Anterior cingulate cortex (tissue), 58 donors: ENCODE results near the gene DIP2C.
"Not testable (repeated sequence)": the region's sequence is repeated elsewhere in the genome, so short reads cannot be mapped to it uniquely, and the experiment has no call there.

Experiments used
- DNase-seq, 58 donors: peaks; one replicate each; lab custom pipeline; 2025; lab: John Stamatoyannopoulos, UW

DIP2C gene

DNA sequence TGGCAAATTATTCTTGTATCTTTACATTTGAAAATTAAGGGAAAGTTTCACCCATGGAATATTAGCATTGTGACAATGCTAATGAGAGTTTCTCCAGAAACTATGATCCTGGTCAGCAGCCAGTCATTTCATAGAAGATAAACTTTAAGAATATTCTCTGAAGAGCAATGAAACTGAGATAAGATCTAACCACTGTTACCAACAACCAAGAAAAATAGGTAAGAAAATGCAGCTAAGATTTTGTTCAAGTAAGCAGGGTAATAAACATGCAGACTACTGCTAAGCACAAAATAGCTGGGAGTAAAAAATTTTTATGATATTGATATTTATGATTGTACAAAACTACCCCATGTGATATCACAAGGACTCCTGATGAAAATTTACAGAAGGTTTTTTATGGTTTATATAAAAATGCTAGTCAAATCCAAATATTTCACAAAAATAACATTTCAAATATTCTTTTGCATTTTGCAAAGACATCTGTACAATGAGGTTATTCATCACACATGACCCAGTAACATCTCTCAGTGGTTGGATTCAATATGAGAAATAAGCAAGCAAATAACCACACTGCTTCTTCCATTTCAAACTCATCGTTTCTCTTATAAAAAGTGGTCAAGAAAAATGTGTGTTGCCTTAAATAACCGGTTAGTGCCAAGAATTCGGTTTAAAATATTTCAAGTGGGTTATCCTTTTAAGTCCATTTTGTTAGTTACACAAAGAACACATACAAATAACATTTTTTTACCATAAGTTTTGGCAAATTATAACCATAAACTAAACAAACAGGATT is 251.6 kb downstream of the DIP2C start:
- DNase-seq = no peak

DNA sequence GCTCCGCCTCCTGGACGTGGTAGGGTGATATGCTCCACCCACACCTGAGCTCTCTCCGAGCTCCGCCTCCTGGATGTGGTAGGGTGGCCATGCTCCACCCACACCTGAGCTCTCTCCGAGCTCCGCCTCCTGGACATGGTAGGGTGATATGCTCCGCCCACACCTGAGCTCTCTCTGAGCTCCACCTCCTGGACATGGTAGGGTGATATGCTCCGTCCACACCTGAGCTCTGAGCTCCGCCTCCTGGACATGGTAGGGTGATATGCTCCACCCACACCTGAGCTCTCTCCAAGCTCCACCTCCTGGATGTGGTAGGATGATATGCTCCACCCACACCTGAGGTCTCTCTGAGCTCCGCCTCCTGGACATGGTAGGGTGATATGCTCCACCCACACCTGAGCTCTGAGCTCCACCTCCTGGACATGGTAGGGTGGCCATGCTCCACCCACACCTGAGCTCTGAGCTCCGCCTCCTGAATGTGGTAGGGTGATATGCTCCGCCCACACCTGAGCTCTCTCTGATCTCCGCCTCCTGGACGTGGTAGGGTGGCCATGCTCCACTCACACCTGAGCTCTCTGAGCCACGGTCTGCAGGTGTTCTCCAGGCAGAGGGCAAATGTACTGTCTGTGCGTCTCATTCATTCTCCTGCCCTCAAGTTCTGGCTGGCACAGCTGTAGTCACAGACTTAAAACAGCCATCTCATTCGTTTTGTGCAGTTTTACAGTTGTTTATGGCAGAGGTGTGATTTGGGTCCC is 252.4 kb downstream of the DIP2C start:
- DNase-seq = no peak

DNA sequence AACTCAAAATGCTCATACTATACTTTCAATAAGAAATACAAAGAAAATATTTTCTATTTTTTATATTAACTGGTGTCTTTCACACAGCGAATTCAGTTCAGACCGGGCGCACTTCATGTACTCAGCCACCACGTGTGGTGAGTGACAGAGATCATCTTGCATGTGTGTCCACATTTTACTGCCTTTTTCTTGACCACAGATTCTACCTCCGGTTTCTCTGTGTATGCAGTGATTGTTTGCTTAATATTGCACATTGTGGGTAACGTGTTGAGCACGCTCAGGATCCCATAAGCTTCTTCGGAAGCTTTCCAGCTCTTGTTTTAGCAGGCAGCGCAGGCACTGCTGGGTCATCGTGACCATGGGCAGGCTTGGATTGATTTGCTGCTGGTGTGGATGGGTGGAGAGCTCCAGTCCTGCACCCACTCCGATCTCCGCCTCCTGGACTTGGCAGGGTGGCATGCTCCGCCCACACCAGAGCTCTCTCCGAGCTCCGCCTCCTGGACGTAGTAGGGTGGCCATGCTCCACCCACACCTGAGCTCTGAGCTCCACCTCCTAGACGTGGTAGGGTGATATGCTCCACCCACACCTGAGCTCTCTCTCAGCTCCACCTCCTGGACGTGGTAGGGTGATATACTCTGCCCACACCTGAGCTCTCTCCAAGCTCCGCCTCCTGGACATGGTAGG is 253.3 kb downstream of the DIP2C start:
- DNase-seq = no peak

DNA sequence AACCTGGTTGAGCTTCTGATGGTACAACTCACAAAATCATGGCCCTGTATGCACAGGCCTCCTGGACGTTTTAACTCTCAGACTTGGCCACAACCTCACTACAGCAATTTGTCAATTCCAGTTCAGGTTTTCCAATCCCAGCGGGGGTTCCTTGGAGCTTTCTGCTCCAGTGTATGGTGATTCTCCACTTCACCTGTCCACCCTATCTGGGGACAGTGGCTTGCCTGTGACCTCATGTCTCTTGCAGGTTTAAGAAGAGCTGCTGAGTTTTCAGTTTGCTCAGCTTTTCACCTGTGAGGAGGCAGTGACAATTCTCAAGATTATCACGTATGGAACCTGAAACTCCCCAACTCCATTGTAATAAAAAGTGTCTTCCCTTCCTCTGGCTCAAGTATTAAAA is 254.1 kb downstream of the DIP2C start:
- DNase-seq = no peak

DNA sequence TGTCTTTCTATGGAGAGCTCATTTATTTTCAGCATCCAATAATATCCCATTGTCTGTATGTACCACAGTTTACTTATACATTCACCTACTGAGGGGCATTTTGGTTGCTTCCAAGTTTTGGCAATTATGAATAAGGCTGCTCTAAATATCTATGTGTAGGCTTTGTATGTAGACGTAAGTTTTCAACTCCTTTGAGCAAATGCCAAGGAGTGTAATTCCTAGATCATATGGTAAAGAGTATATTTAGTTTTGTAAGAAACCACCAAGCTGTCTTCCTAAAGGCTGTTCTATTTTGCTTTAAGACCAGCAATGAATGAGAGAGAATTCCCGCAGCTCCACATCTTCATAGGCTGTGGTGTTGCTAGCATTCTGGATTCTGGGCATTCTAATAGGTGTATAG is 259.8 kb downstream of the DIP2C start:
- DNase-seq = no peak

DNA sequence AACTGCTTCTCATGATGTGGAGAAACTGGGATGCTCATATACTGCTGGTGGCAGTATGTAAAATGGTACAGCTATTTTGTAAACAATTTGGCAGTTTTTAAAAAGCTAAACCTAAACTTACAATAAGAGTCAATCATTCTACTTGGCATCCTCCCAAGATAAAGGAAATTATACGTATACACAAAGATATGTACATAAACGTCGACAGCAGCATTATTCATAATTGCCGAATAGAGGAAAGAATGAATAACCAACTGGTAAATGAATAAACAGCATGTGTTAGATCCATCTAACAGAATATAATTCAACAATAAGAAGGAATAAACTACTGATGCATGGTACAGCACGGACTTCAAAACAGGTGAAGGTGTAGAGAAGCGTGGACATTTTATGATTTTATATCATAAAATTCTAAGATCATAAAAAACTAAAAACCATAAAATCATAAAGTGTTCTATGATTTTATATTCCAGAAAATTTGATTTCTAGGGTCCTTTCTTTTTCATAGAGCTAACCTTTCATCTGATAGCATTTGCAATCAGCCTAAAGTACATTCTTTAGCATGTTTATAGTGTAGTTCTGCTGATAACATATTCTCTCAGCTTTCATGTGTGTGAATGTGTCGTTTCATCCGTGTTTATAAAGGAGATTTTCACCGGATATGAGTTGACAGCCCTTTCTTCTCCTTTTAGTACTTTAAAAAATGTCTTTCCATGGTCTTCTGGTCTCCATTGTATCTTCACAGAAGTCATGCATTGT is 261.5 kb downstream of the DIP2C start:
- no peak for DNase-seq

DNA sequence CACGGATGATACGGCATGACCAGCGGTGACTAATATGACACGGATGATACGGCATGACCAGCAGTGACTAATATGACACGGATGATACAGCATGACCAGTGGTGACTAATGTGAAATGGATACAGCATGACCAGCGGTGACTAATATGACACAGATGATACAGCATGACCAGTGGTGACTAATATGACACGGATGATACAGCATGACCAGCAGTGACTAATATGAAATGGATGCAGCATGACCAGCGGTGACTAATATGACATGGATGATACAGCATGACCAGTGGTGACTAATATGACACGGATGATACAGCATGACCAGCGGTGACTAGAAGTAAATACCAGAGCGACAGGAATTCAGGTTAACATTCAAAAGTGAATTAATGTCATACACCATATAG is 264.1 kb downstream of the DIP2C start:
- DNase-seq = not testable (repeated sequence)

DNA sequence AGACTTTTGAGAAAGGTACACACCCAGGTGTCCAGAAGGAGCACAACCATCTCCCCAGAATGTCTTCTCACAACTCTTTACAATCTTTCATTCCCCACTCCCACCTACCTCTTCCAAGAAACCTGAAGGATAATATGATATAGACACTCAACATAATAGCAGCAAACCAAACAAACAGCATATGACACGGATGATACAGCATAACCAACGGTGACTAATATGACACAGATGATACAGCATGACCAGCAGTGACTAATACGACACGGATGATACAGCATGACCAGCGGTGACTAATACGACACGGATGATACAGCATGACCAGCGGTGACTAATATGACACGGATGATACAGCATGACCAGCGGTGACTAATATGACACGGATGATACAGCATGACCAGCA is 264.7 kb downstream of the DIP2C start:
- not testable (repeated sequence) for DNase-seq

DNA sequence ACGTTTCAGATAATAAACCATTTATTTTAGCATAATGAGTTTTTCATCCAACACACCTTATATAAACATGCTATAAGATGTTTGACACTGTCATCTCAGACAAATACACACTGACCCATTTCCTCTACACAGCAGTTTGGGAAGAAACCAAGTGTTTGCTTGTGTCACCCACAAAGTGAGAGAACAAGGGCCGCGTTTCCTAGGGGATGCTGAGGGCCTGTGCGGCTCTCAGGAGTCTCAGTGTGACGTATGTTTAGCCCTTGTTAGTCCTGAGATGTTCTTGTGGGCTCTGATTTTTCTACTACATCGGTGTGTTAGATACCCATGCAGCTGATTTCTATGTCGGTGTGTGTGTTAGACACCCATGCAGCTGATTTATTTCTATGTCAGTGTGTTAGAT is 266.3 kb downstream of the DIP2C start:
- peak in 4 of 58 donors; percentile 4 to 18 (median 14) for DNase-seq

DNA sequence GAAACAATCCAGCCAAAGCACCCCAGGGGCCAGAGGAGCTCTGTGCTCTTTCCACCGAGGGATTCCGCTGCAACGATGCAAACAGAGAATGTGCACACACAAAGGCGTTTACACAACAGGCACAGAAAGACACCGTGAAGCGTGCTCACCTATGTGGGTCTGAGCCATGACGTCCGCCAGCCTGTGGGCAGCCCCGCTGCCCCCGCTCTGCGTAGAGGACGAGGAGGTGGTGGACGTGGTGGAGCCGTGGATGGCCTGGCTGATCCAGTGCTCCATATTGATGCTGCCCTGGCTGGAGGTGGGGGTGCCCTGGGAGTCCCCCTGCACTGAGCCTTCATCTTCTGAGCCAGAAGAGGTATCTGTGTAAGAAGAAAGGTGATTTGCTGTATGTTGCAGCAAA is 266.8 kb downstream of the DIP2C start:
- no peak for DNase-seq

DNA sequence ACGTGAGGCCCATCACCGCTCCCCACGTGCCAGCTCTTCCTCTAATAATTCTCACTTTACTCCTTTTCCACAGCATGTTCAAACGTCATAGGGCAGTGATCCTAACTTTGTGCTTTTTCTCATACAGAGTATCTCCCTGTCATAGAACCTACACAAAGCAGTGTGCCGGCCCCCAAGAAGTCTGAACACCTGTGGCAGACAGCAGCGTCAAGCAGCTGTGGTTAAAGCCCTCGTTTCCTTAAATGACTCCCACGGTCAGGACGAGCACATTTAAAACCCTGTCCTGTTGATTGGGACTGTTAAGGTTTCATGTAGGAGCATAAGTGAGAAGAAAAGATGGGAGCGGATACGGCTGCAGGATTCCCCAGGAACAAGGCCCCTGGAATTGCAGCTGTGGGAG is 267.2 kb downstream of the DIP2C start:
- no peak for DNase-seq

DNA sequence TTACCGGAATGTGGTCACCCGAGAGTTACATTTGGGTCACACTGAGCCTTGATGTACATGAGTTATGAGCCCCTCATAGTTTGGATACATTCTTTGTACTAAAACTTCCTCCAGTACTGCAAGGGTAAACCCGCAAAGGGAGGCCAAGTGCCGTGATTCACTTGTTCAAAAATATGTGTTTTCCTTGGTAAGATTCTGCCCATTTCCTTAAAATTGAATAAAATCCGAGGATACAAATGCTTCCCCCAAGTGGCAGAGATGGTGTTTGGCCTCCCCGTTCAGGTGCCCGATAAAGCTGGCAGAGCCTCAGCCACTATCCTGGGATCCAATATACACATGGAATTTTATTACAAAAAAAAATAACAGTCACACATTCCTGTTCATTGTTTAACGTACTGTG is 268.3 kb downstream of the DIP2C start:
- DNase-seq = no peak

DNA sequence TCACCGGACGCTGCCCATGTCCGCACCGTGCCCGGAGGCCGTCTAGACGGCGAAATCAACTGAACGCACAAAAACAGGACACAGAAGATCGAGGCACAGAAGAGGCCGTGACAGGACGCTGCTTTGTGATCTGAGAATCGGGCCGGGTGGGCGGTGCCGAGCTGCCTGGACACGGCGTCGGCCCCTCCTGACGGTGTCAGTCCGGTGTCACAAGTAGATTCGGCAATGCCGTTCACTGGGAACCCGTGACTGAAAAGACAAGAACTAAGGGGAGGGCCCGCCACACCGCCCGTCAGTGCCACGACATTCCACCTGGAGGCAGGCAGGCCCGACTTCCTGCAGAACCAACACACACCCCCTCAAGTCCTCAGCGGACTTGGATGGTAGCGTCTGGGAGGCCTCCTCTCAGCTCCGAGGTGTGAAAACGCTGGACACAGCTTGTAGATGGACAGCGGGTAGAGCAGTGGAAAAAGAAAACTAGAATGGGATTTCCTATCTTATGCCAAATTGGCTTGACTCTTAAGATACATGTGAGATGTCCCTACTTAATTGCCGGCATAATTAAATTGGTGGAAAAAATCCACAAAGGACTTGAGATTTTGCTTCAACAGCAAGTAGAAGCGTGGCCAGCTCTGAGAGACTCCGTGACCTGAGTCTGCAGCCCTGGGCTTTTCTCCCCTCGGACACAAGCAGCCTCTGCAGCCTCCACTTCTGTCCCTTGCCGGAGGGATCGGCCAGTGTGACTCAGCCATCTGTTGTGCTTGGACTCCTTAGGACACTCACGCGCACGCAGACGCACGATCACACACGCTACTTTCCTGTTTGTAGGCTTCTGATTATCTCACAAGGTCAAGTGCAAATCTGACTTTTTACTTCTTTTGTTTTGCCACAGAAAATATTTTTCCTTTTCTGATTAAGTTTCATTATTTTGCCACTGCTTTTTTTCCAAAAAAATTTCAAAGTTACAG is 269.0 kb downstream of the DIP2C start:
- no peak for DNase-seq

DNA sequence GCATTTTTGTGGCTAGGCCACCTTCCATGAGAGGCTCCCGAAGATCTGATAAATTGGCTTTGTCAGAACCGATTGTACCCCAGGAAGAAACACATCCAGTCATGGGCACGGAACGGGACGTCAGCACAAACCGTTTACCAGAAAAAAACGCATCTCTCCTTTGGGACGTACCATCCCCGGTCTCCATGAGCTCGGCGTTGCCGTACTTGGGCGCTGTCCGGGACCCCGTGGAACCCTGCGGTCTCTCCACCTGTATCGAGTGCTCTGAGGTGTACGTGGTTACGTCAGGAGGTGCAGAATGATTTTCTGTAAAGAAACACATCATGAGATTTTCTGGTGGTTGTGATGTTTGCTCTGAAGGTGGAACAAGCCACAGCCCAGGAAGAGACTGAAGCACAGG is 270.6 kb downstream of the DIP2C start:
- DNase-seq = no peak

DNA sequence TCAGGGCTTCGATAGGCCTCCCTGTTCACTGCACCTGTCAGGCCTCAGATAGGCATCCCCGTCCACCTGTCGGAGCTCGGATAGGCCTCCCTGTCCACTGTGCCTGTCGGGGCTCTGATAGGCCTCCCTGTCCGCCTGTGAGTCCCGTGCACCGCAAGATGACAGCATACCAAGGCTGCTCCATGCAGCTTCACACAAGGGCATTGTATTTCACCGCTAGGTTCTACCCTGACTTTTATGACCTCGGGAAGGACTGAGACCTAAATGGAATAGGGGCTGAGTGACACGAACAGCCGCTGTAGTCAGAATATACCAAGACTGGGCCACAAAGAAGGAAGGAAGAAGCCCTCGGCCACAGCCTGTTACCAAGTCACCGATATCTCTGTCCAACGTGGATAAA is 271.2 kb downstream of the DIP2C start:
- no peak for DNase-seq

DNA sequence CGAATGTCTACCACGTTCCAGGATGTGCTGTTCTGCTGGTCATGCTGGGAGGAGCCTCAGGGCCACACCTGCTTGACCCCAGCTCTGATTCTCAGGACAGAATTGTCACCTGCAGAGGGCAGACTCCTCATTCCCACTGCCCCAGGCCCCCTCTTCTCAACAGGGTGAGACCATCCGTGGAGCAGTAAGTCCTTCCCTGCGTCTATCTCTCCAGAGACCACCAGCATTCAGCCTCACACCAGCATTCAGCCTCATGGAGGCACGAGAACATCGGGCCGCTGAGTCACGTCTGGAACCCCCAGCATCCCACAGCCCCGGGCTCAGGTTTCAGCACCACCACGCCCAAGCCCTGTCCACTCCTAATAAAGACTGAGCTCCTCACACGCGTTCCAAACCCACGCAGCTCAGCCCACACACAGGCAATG is 273.4 kb downstream of the DIP2C start:
- no peak for DNase-seq

DNA sequence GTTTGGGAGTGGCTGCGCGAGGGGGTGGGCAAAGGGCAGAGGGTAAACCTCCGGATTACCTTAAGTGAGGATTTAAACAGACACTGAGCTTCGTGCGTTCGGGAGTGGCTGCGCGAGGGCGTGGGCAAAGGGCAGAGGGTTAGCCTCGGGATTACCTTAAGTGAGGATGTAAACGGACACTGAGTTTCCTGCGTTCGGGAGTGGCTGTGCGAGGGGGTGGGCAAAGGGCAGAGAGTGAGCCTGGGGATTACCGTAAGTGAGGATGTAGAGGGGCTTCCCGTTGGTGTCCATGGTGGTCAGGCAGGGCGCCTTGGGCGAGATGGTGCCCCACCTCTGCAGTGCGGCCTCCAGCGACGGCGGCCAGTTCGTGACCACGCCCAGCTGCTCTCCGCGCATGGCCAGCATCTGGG is 275.8 kb downstream of the DIP2C start:
- DNase-seq = no peak

DNA sequence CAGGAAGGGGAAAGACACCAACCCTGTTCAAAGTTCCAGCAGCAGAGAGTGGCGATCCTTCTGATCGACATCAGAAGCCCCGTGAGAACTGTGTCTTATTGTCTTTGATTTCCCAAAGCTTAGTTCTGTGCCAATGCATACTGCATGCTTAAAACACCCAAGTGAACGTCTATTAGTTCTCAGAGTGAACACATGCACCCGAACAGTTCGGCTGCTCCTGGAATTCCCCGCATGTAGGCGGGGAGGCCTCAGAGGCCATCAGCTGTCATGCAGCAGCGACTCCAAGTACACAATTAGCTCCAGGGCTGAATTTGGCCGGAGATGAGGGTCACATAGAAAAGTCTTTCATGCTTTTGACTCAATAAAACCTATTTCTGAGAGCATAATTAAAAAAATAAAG is 277.4 kb downstream of the DIP2C start:
- no peak for DNase-seq

DNA sequence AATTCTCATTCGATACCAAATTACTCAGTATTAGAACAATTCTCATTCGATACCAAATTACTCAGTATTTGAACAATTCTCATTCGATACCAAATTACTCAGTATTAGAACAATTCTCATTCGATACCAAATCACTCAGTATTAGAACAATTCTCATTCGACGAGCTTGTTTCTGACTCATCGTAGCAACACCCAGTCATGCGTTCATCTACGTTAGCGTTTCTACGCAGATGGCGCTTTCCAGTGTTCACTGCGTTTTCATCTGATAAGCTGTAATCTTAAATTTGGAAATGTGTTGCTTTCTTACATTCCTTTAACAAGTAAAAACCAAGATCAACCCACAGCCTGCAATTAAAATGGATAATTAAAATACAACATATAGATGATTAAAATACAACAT is 277.9 kb downstream of the DIP2C start:
- DNase-seq = no peak
